HepG2 (cell line): Measurements from ENCODE around the gene QRICH2. TPM values are rescaled to one million over a fixed set of nuclear protein-coding genes. Genes with fewer than 3 reads are reported as not detected.

Source experiments
- ATAC-seq: fragments of 200-7000 bp; cut with Tn5 transposase; 3 replicates; pipeline ENCODE4 v1.9.1; 2020; ENCODE audit warnings: mild to moderate bottlenecking, moderate library complexity
- BruUV-seq: library from RNA; stranded (reverse); fragments of 400-500 nt; replicated peaks from 2 replicates; lab custom pipeline; 2021; lab: Mats Ljungman, UMichigan
- CTCF ChIA-PET: fragments of 300-600 bp; formaldehyde crosslinking; extraction: SDS; loops from one replicate; lab custom pipeline; 2021; ENCODE audit warnings: low total read pairs, inconsistent platforms, low intra/inter-chr PET ratio; lab: Yijun Ruan, JAX
- POLR2A ChIA-PET: fragments of 350-600 bp; sonication (Branson Sonifier 250); formaldehyde crosslinking; loops from one replicate; lab custom pipeline; 2020; ENCODE audit warnings: antibody characterized with exemption, inconsistent platforms; lab: Yijun Ruan, JAX
- DNase-seq: peaks from one replicate; pipeline ENCODE4 v3.0.0-alpha.2; 2015; ENCODE audit warnings: low spot score
- FAIRE-seq: peaks from 3 replicates; lab custom pipeline; 2011; peaks lifted over from hg19 to GRCh38; lab: Jason Lieb, UNC
- H2AFZ ChIP-seq: one replicate; pipeline ENCODE4 v1.6.1; 2011; ENCODE audit warnings: low read length, inconsistent platforms
- H3K27ac ChIP-seq: fragments of 300-600 bp; 3 replicates; pipeline ENCODE4 v1.8.0; 2011; ENCODE audit warnings: mixed run types, mild to moderate bottlenecking, mixed read lengths, low read length, inconsistent platforms; ENCODE audit not compliant: insufficient read depth; ENCODE audit errors: extremely low read length
- H3K27me3 ChIP-seq, 2 experiments: fragments of 200-600 bp in 1 of 2; 2 replicates in 1 of 2; 3 replicates in 1 of 2; pipeline versions ENCODE4 v1.6.0 to v1.8.0; 2011; ENCODE audit warnings: low read length in 2 of 2, mild to moderate bottlenecking in 2 of 2, moderate library complexity in 2 of 2, inconsistent platforms in 1 of 2; ENCODE audit not compliant: insufficient read depth in 2 of 2, control insufficient read depth in 1 of 2
- H3K36me3 ChIP-seq, 2 experiments: fragments of 200-600 bp in 1 of 2; replicated peaks in 1 of 2; 2 replicates in 1 of 2; 3 replicates in 1 of 2; pipeline versions ENCODE4 v1.5.1 to v1.8.0; 2011; ENCODE audit warnings: low read length in 2 of 2, inconsistent platforms in 1 of 2; ENCODE audit not compliant: insufficient read depth in 2 of 2, control insufficient read depth in 1 of 2
- H3K4me1 ChIP-seq: 2 replicates; pipeline ENCODE4 v1.5.1; 2012; ENCODE audit warnings: low read length, inconsistent platforms; ENCODE audit not compliant: insufficient read depth
- H3K4me2 ChIP-seq: 2 replicates; pipeline ENCODE4 v1.6.0; 2011; ENCODE audit warnings: low read depth, low read length, inconsistent platforms
- H3K4me3 ChIP-seq, 3 experiments: fragments of 200-600 bp in 1 of 3; sonication (generic), shearing (Covaris generic) in 1 of 3; replicated peaks in 1 of 3; 2 replicates each; pipeline ENCODE4 v1.5.1; 2011 to 2016; ENCODE audit warnings: low read length in 3 of 3, inconsistent platforms in 2 of 3, low read depth in 2 of 3, mild to moderate bottlenecking in 2 of 3, control low read depth in 1 of 3, mixed read lengths in 1 of 3; ENCODE audit not compliant: insufficient read depth in 1 of 3
- H3K79me2 ChIP-seq: one replicate; pipeline ENCODE4 v1.6.1; 2011; ENCODE audit warnings: low read length, inconsistent platforms; ENCODE audit not compliant: insufficient read depth
- H3K9ac ChIP-seq: 2 replicates; pipeline ENCODE4 v1.6.0; 2011; ENCODE audit warnings: mild to moderate bottlenecking, low read depth, low read length, inconsistent platforms; ENCODE audit not compliant: insufficient read depth
- H3K9me3 ChIP-seq: 2 replicates; pipeline ENCODE4 v1.5.1; 2012; ENCODE audit warnings: mild to moderate bottlenecking, low read length
- H4K20me1 ChIP-seq: 2 replicates; pipeline ENCODE4 v1.6.0; 2011; ENCODE audit warnings: inconsistent platforms, mild to moderate bottlenecking, low read length, moderate library complexity; ENCODE audit not compliant: insufficient read depth
- EED ChIP-seq: sonication (generic); formaldehyde crosslinking; IDR thresholded peaks from 2 replicates; pipeline ENCODE4 v1.5.0; 2020; ENCODE audit warnings: mild to moderate bottlenecking, missing genetic modification reagents
- MEF2D ChIP-seq: sonication (generic); formaldehyde crosslinking; IDR thresholded peaks from 2 replicates; pipeline ENCODE4 v1.5.1; 2020; ENCODE audit warnings: mild to moderate bottlenecking, missing genetic modification reagents
- NR2F6 ChIP-seq, 2 experiments: IDR thresholded peaks; 2 replicates each; pipeline ENCODE4 v1.6.1; 2016; ENCODE audit warnings: antibody characterized with exemption in 1 of 2, mild to moderate bottlenecking in 1 of 2
- RNF2 ChIP-seq: fragments of 450-650 bp; conservative IDR thresholded peaks from 2 replicates; pipeline ENCODE4 v1.6.1; 2016; ENCODE audit warnings: low read depth
- RXRA ChIP-seq: sonication (generic); formaldehyde crosslinking; IDR thresholded peaks from 2 replicates; pipeline ENCODE4 v1.5.1; 2020; ENCODE audit warnings: missing genetic modification reagents
- SALL2 ChIP-seq: sonication (generic); formaldehyde crosslinking; IDR thresholded peaks from 2 replicates; pipeline ENCODE4 v1.8.1; 2023; ENCODE audit warnings: mild to moderate bottlenecking, missing genetic modification reagents, inconsistent platforms
- ZNF816 ChIP-seq: sonication (generic); formaldehyde crosslinking; IDR thresholded peaks from 2 replicates; pipeline ENCODE4 v1.8.0; 2022; ENCODE audit warnings: missing genetic modification reagents, mild to moderate bottlenecking, borderline replicate concordance
- WGBS: methylation state at CpG from one replicate; pipeline ENCODE4 v1.1.6; 2017; ENCODE audit warnings: low lambda C conversion rate; 5-methylcytosine and 5-hydroxymethylcytosine counted together
- in situ Hi-C: cut with HindIII; loops from 2 replicates; pipeline ENCODE4 v1.10.0; 2017; ENCODE audit warnings: low pct_unique_long_range_greater_than_20kb; ENCODE audit not compliant: extremely low pct_ligation_motif_present
- intact Hi-C: fragments of 100-400 bp; cut with micrococcal nuclease; formaldehyde crosslinking; loops from one replicate; pipeline ENCODE4 v1.10.0; 2022; ENCODE audit not compliant: unreplicated experiment
- polyA plus RNA-seq, 8 experiments: library from polyadenylated mRNA; depleted of rRNA in 3 of 8; stranded (reverse) in 7 of 8; unstranded in 1 of 8; fragments of >200 nt; fragmentation: Illumina TruSeq in 4 of 8; extraction: Trizol in 4 of 8; gene quantifications; 2 replicates each; pipeline versions ENCODE4 v1.2.1 to v1.2.3, GENCODE V29; 2011 to 2016; ENCODE audit warnings: low read depth in 4 of 8, missing spikeins in 1 of 8, mixed read lengths in 1 of 8; ENCODE audit not compliant: insufficient read depth in 1 of 8
- total RNA-seq, 5 experiments: library from RNA; depleted of rRNA; stranded (reverse); fragments of >200 nt; fragmentation: Illumina TruSeq; extraction: Trizol; gene quantifications; 2 replicates each; pipeline ENCODE4 v1.2.3, GENCODE V29; 2016; ENCODE audit warnings: low read depth in 1 of 5
- TF ChIP-seq, protein P1 (sequence below): sonication (generic); formaldehyde crosslinking; IDR thresholded peaks from 2 replicates; pipeline ENCODE4 v1.5.0; 2020; ENCODE audit warnings: mild to moderate bottlenecking, missing genetic modification reagents

QRICH2 gene
- total and polyA plus RNA-seq, 2 of the 13 experiments (the other 11 are each of a cell fraction or from before 2014, with no cell fraction given), result 3.7 to 5.7 TPM

DNA sequence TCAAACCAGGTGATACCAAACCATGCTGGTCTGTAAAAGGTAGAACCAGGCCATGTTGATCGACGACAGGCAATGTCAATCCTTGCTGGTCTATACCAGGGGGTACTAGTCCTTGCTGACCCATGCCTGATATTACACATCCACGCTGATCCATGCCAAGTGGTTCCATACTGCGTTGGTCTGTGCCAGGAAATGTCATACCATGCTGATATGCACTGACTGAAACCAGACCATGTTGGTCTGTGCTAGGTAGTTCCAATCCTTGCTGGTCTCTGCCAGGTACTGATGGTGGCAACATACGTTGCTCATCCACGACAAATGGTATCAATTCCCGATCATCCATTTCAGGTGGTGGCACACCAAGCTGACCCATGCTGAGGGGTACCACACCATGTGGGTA, 15.0 kb downstream of the QRICH2 start (continued):
- TF ChIP-seq, protein P1, sequence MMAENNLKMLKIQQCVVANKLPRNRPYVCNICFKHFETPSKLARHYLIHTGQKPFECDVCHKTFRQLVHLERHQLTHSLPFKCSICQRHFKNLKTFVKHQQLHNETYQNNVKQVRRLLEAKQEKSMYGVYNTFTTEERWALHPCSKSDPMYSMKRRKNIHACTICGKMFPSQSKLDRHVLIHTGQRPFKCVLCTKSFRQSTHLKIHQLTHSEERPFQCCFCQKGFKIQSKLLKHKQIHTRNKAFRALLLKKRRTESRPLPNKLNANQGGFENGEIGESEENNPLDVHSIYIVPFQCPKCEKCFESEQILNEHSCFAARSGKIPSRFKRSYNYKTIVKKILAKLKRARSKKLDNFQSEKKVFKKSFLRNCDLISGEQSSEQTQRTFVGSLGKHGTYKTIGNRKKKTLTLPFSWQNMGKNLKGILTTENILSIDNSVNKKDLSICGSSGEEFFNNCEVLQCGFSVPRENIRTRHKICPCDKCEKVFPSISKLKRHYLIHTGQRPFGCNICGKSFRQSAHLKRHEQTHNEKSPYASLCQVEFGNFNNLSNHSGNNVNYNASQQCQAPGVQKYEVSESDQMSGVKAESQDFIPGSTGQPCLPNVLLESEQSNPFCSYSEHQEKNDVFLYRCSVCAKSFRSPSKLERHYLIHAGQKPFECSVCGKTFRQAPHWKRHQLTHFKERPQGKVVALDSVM (CRISPR knock-in tag), result no peak
- TF ChIP-seq SALL2 (no peak), RXRA (CRISPR knock-in tag) (no peak)

- TF ChIP-seq EED (CRISPR knock-in tag), result peak; percentile 52; the same call in 1 of the 2 replicates
- TF ChIP-seq NR2F6 (IDR thresholded peaks at IDR 0.05), result no peak
- no peak for TF ChIP-seq NR2F6 (CRISPR knock-in tag; IDR thresholded peaks at IDR 0.05)
- TF ChIP-seq ZNF816 (CRISPR knock-in tag), result no peak
- TF ChIP-seq MEF2D (CRISPR knock-in tag), result no peak
- no peak for TF ChIP-seq RNF2
- Histone ChIP-seq H3K36me3 (peaks cover 6 to 7% of the 10 kb centered on the region in 2 experiments; a peak in 2 of 5 replicates), H2AFZ (no peak overlapping the region), H3K9me3 (no peaks in the 10 kb centered on the region), H3K4me1 (no peaks in the 10 kb centered on the region), H3K27ac (no peak overlapping the region), H3K79me2 (no peaks in the 10 kb centered on the region), H3K9ac (no peak overlapping the region), H3K4me2 (no peak overlapping the region), H3K27me3 (no peaks in the 10 kb centered on the region), H3K4me3 (no peak overlapping the region), H4K20me1 (no peaks in the 10 kb centered on the region)
- ChIA-PET CTCF (no interaction called here), POLR2A (no interaction called here)
- no peak for FAIRE-seq
- intact Hi-C loops, result no loop called here
- no peak for ATAC-seq
- in situ Hi-C loops, result no loop called here
- WGBS, result 92% methylated on average over 3 of the region's 4 CpGs
- no peak for DNase-seq
- BruUV-seq, result no TSS peak
Observed at GRCh38 chr17:76292567-76292966, 15.5 kb downstream of the QRICH2 start.
